Measurements from ENCODE around the gene NRARP.

Gene NRARP

GRCh38 chr9:137294091-137294680, 7.9 kb downstream of the NRARP start:
- Histone ChIP-seq H3K79me2 (no peaks in the 10 kb centered on the region), H3K27ac (no peak overlapping the region), H3K4me3 (ENCODE audit: low read depth, low read length) (no peak overlapping the region), H3K4me2 (ENCODE audit: low read length) (no peak overlapping the region), H3K4me1 (no peaks in the 10 kb centered on the region), H3K9ac (no peak overlapping the region), H2AFZ (no peak overlapping the region), H3K36me3 (ENCODE audit: control insufficient read depth, insufficient read depth, low read length) (no peaks in the 10 kb centered on the region), H3K27me3 (ENCODE audit: control insufficient read depth, insufficient read depth, low read length) (no peaks in the 10 kb centered on the region), H3K9me3 (ENCODE audit: control insufficient read depth, low read length) (no peaks in the 10 kb centered on the region)
- TF ChIP-seq, protein P1, sequence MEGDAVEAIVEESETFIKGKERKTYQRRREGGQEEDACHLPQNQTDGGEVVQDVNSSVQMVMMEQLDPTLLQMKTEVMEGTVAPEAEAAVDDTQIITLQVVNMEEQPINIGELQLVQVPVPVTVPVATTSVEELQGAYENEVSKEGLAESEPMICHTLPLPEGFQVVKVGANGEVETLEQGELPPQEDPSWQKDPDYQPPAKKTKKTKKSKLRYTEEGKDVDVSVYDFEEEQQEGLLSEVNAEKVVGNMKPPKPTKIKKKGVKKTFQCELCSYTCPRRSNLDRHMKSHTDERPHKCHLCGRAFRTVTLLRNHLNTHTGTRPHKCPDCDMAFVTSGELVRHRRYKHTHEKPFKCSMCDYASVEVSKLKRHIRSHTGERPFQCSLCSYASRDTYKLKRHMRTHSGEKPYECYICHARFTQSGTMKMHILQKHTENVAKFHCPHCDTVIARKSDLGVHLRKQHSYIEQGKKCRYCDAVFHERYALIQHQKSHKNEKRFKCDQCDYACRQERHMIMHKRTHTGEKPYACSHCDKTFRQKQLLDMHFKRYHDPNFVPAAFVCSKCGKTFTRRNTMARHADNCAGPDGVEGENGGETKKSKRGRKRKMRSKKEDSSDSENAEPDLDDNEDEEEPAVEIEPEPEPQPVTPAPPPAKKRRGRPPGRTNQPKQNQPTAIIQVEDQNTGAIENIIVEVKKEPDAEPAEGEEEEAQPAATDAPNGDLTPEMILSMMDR (IDR thresholded peaks at IDR 0.05), result no peak

- Histone ChIP-seq H2AFZ (no peak overlapping the region), H3K36me3 (ENCODE audit: control insufficient read depth, insufficient read depth, low read length) (no peaks in the 10 kb centered on the region), H3K9ac (no peak overlapping the region), H3K79me2 (no peaks in the 10 kb centered on the region), H3K4me3 (ENCODE audit: low read depth, low read length) (no peak overlapping the region), H3K4me1 (no peaks in the 10 kb centered on the region), H3K27ac (no peak overlapping the region), H3K27me3 (ENCODE audit: control insufficient read depth, insufficient read depth, low read length) (no peaks in the 10 kb centered on the region), H3K9me3 (ENCODE audit: control insufficient read depth, low read length) (no peaks in the 10 kb centered on the region), H3K4me2 (ENCODE audit: low read length) (no peak overlapping the region)
- TF ChIP-seq, protein P1 (IDR thresholded peaks at IDR 0.05), result no peak
Observed at GRCh38 chr9:137293482-137294090, 8.5 kb downstream of the NRARP start.

- TF ChIP-seq, protein P1 (IDR thresholded peaks at IDR 0.05), result no peak
- Histone ChIP-seq H3K4me2 (ENCODE audit: low read length) (no peak overlapping the region), H3K27ac (no peak overlapping the region), H3K36me3 (ENCODE audit: control insufficient read depth, insufficient read depth, low read length) (no peaks in the 10 kb centered on the region), H3K9me3 (ENCODE audit: control insufficient read depth, low read length) (no peaks in the 10 kb centered on the region), H2AFZ (no peak overlapping the region), H3K9ac (no peak overlapping the region), H3K4me3 (ENCODE audit: low read depth, low read length) (no peak overlapping the region), H3K79me2 (no peaks in the 10 kb centered on the region), H3K4me1 (no peaks in the 10 kb centered on the region), H3K27me3 (ENCODE audit: control insufficient read depth, insufficient read depth, low read length) (no peaks in the 10 kb centered on the region)
Observed at GRCh38 chr9:137293094-137293481, 9.0 kb downstream of the NRARP start.

- Histone ChIP-seq H3K36me3 (ENCODE audit: control insufficient read depth, insufficient read depth, low read length) (no peaks in the 10 kb centered on the region), H3K27me3 (ENCODE audit: control insufficient read depth, insufficient read depth, low read length) (no peaks in the 10 kb centered on the region), H3K9ac (no peak overlapping the region), H3K9me3 (ENCODE audit: control insufficient read depth, low read length) (no peaks in the 10 kb centered on the region), H3K4me3 (ENCODE audit: low read depth, low read length) (no peak overlapping the region), H3K27ac (no peak overlapping the region), H3K79me2 (no peaks in the 10 kb centered on the region), H2AFZ (no peak overlapping the region), H3K4me2 (ENCODE audit: low read length) (no peak overlapping the region), H3K4me1 (no peaks in the 10 kb centered on the region)
- TF ChIP-seq, protein P1 (IDR thresholded peaks at IDR 0.05), result peak; percentile 26
Observed at GRCh38 chr9:137286975-137287383, 15.1 kb downstream of the NRARP start.

All from parathyroid adenoma (tissue), 2 donors.